OCI-LY1 (cell line): ENCODE measurements around the gene REC8.

Experiments
- CTCF ChIP-seq: fragments of 200-600 bp; sonication (generic), shearing (Covaris generic); IDR thresholded peaks from 2 replicates; pipeline ENCODE4 v1.5.1; 2017; ENCODE audit warnings: mild to moderate bottlenecking, antibody characterized with exemption, low read length, moderate library complexity, mixed read lengths
- EZH2 ChIP-seq: fragments of 200-600 bp; sonication (generic), shearing (Covaris generic); IDR thresholded peaks from 2 replicates; pipeline ENCODE4 v1.8.0; 2017; ENCODE audit warnings: borderline replicate concordance, mixed run types, mild to moderate bottlenecking, antibody characterized with exemption, low read length, moderate library complexity, mixed read lengths

GRCh38 chr14:24129410-24129998 lies 42.4 kb upstream of the REC8 start:
- TF ChIP-seq CTCF = no peak
- no peak for TF ChIP-seq EZH2
